Measurements from ENCODE around the gene KRT84. TPM values are rescaled to one million over a fixed set of nuclear protein-coding genes. Genes with fewer than 3 reads are reported as not detected.

Gene KRT84
- total RNA-seq, 1 experiment from 2014 or later = not detected

- DNase-seq (ENCODE audit: unreplicated experiment) = no peak
- BruUV-seq (replicated peaks) = no TSS peak
- Mint-ChIP-seq H3K9me3 (ENCODE audit: unreplicated experiment) (no peaks in the 10 kb centered on the region), H3K36me3 (ENCODE audit: insufficient read depth, unreplicated experiment) (no peaks in the 10 kb centered on the region), H3K27me3 (ENCODE audit: insufficient read depth, unreplicated experiment) (peaks cover 12% of the 10 kb centered on the region), H3K27ac (ENCODE audit: low read depth, unreplicated experiment) (no peak overlapping the region), H3K4me3 (ENCODE audit: unreplicated experiment) (no peak overlapping the region), H3K4me1 (ENCODE audit: insufficient read depth, unreplicated experiment) (no peaks in the 10 kb centered on the region)
- TF ChIP-seq CTCF (IDR thresholded peaks at IDR 0.05; ENCODE audit: unreplicated experiment) = no peak
- ChIA-PET POLR2A (interaction anchor here (1.6 kb wide), 1 partner anchor 89 kb away, joined by 4 read pairs; no protein-coding TSS in a partner anchor), CTCF (interaction anchor here (0.8 kb wide), 1 partner anchor 89 kb away, joined by 4 read pairs; no protein-coding TSS in a partner anchor)
- intact Hi-C loops (cut with micrococcal nuclease) = no loop called here
Observed at GRCh38 chr12:52404951-52405350, 19.5 kb upstream of the KRT84 start.

- Mint-ChIP-seq H3K36me3 (ENCODE audit: insufficient read depth, unreplicated experiment) (no peaks in the 10 kb centered on the region), H3K27ac (ENCODE audit: low read depth, unreplicated experiment) (no peak overlapping the region), H3K4me1 (ENCODE audit: insufficient read depth, unreplicated experiment) (no peaks in the 10 kb centered on the region), H3K9me3 (ENCODE audit: unreplicated experiment) (no peaks in the 10 kb centered on the region), H3K27me3 (ENCODE audit: insufficient read depth, unreplicated experiment) (peaks cover 6% of the 10 kb centered on the region), H3K4me3 (ENCODE audit: unreplicated experiment) (no peak overlapping the region)
- intact Hi-C loops (cut with micrococcal nuclease) = no loop called here
- POLR2A ChIA-PET = interaction anchor here (1.1 to 1.6 kb wide), 2 partner anchors 9 to 91 kb away, joined by 4 read pairs; no protein-coding TSS in a partner anchor
- no TSS peak for BruUV-seq (replicated peaks)
- no peak for DNase-seq (ENCODE audit: unreplicated experiment)
- CTCF ChIA-PET = interaction anchor here (0.9 kb wide), 1 partner anchor 20 kb away, joined by 3 read pairs; no protein-coding TSS in a partner anchor
- TF ChIP-seq CTCF (IDR thresholded peaks at IDR 0.05; ENCODE audit: unreplicated experiment) = no peak
Observed at GRCh38 chr12:52403561-52403960, 18.1 kb upstream of the KRT84 start.

GRCh38 chr12:52402873-52403540 is 17.6 kb upstream of the KRT84 start:
- no peak for TF ChIP-seq CTCF (IDR thresholded peaks at IDR 0.05; ENCODE audit: unreplicated experiment)
- Mint-ChIP-seq H3K4me3 (ENCODE audit: unreplicated experiment) (no peak overlapping the region), H3K36me3 (ENCODE audit: insufficient read depth, unreplicated experiment) (no peaks in the 10 kb centered on the region), H3K27ac (ENCODE audit: low read depth, unreplicated experiment) (no peak overlapping the region), H3K9me3 (ENCODE audit: unreplicated experiment) (no peaks in the 10 kb centered on the region), H3K27me3 (ENCODE audit: insufficient read depth, unreplicated experiment) (peaks cover under 1% of the 10 kb centered on the region), H3K4me1 (ENCODE audit: insufficient read depth, unreplicated experiment) (no peaks in the 10 kb centered on the region)
- DNase-seq (ENCODE audit: unreplicated experiment) = no peak
- ChIA-PET POLR2A (interaction anchor here (1.1 kb wide), 1 partner anchor 9 kb away, joined by 4 read pairs; no protein-coding TSS in a partner anchor), CTCF (interaction anchor here (0.9 to 1.4 kb wide), 2 partner anchors 13 to 19 kb away, joined by 3 to 5 read pairs; no protein-coding TSS in a partner anchor)
- intact Hi-C loops (cut with micrococcal nuclease) = no loop called here
- BruUV-seq (replicated peaks) = no TSS peak

- intact Hi-C loops (cut with micrococcal nuclease) = no loop called here
- POLR2A ChIA-PET = no interaction called here
- CTCF ChIA-PET = interaction anchor here (1.4 to 2.0 kb wide), 3 partner anchors 11 to 246 kb away, joined by 3 to 12 read pairs (median 5); no protein-coding TSS in a partner anchor
- Mint-ChIP-seq H3K9me3 (ENCODE audit: unreplicated experiment) (no peaks in the 10 kb centered on the region), H3K4me1 (ENCODE audit: insufficient read depth, unreplicated experiment) (no peaks in the 10 kb centered on the region), H3K36me3 (ENCODE audit: insufficient read depth, unreplicated experiment) (no peaks in the 10 kb centered on the region), H3K27me3 (ENCODE audit: insufficient read depth, unreplicated experiment) (no peaks in the 10 kb centered on the region), H3K4me3 (ENCODE audit: unreplicated experiment) (no peak overlapping the region), H3K27ac (ENCODE audit: low read depth, unreplicated experiment) (no peak overlapping the region)
- TF ChIP-seq CTCF (IDR thresholded peaks at IDR 0.05; ENCODE audit: unreplicated experiment) = no peak
- BruUV-seq (replicated peaks) = no TSS peak
- DNase-seq (ENCODE audit: unreplicated experiment) = no peak
Observed at GRCh38 chr12:52402377-52402776, 16.9 kb upstream of the KRT84 start.

Data from MCF 10A (cell line).